ENCODE data around the gene SCARB1. TPM values are rescaled to one million over a fixed set of nuclear protein-coding genes. Genes with fewer than 3 reads are reported as not detected.
A peak's percentile ranks its signal among the peaks of the same experiment; 100 is the strongest.

SCARB1 gene
- total and polyA plus RNA-seq, 2 of the 13 experiments (the other 11 are each of a cell fraction or from before 2014, with no cell fraction given): 63.4 to 160 TPM

GRCh38 chr12:124828264-124829007 lies 35.2 kb downstream of the SCARB1 start (continued):
- TF ChIP-seq RXRB (CRISPR knock-in tag; IDR thresholded peaks at IDR 0.05; ENCODE audit: borderline replicate concordance): peak; percentile 33; the same call in 1 of the 2 replicates
- no peak for TF ChIP-seq CTCF (CRISPR knock-in tag; IDR thresholded peaks at IDR 0.05)
- no peak for TF ChIP-seq NFE2 (CRISPR knock-in tag; IDR thresholded peaks at IDR 0.05)
- TF ChIP-seq TMF1 (CRISPR knock-in tag; IDR thresholded peaks at IDR 0.05; ENCODE audit: low read depth): no peak
- no peak for TF ChIP-seq ZNF253 (CRISPR knock-in tag; IDR thresholded peaks at IDR 0.05; ENCODE audit: borderline replicate concordance)
- TF ChIP-seq, protein P1, sequence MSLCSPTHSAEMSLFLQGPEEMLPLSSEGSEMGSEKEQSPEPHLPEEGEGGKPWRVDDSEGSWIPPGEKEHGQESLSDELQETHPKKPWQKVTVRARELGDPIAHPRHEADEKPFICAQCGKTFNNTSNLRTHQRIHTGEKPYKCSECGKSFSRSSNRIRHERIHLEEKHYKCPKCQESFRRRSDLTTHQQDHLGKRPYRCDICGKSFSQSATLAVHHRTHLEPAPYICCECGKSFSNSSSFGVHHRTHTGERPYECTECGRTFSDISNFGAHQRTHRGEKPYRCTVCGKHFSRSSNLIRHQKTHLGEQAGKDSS (CRISPR knock-in tag; IDR thresholded peaks at IDR 0.05; ENCODE audit: borderline replicate concordance, low read depth): peak; percentile 35; the same call in 1 of the 2 replicates
- TF ChIP-seq RFXANK (CRISPR knock-in tag; IDR thresholded peaks at IDR 0.05): no peak
- TF ChIP-seq NCOR1 (IDR thresholded peaks at IDR 0.05; ENCODE audit: borderline replicate concordance, low read length): peak; percentile 22; the same call in 1 of the 2 replicates
- no peak for TF ChIP-seq ZNF790 (CRISPR knock-in tag; IDR thresholded peaks at IDR 0.05; ENCODE audit: borderline replicate concordance)
- no peak for TF ChIP-seq ATF7-NPFF (CRISPR knock-in tag; IDR thresholded peaks at IDR 0.05; ENCODE audit: low read depth)
- TF ChIP-seq ZNF709 (CRISPR knock-in tag; IDR thresholded peaks at IDR 0.05): no peak
- TF ChIP-seq, protein P2, sequence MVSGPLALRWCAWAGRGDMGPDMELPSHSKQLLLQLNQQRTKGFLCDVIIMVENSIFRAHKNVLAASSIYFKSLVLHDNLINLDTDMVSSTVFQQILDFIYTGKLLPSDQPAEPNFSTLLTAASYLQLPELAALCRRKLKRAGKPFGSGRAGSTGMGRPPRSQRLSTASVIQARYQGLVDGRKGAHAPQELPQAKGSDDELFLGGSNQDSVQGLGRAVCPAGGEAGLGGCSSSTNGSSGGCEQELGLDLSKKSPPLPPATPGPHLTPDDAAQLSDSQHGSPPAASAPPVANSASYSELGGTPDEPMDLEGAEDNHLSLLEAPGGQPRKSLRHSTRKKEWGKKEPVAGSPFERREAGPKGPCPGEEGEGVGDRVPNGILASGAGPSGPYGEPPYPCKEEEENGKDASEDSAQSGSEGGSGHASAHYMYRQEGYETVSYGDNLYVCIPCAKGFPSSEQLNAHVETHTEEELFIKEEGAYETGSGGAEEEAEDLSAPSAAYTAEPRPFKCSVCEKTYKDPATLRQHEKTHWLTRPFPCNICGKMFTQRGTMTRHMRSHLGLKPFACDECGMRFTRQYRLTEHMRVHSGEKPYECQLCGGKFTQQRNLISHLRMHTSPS (CRISPR knock-in tag; IDR thresholded peaks at IDR 0.05; ENCODE audit: low read depth): no peak; the same call in 1 of the 2 replicates
- TF ChIP-seq, protein P3, sequence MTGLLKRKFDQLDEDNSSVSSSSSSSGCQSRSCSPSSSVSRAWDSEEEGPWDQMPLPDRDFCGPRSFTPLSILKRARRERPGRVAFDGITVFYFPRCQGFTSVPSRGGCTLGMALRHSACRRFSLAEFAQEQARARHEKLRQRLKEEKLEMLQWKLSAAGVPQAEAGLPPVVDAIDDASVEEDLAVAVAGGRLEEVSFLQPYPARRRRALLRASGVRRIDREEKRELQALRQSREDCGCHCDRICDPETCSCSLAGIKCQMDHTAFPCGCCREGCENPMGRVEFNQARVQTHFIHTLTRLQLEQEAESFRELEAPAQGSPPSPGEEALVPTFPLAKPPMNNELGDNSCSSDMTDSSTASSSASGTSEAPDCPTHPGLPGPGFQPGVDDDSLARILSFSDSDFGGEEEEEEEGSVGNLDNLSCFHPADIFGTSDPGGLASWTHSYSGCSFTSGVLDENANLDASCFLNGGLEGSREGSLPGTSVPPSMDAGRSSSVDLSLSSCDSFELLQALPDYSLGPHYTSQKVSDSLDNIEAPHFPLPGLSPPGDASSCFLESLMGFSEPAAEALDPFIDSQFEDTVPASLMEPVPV (CRISPR knock-in tag; IDR thresholded peaks at IDR 0.05): no peak
- TF ChIP-seq, protein P4, sequence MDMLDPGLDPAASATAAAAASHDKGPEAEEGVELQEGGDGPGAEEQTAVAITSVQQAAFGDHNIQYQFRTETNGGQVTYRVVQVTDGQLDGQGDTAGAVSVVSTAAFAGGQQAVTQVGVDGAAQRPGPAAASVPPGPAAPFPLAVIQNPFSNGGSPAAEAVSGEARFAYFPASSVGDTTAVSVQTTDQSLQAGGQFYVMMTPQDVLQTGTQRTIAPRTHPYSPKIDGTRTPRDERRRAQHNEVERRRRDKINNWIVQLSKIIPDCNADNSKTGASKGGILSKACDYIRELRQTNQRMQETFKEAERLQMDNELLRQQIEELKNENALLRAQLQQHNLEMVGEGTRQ (IDR thresholded peaks at IDR 0.05; ENCODE audit: low read depth, low read length): no peak
- TF ChIP-seq, protein P4 (CRISPR knock-in tag; IDR thresholded peaks at IDR 0.05; ENCODE audit: borderline replicate concordance): no peak
- TF ChIP-seq ZNF432 (CRISPR knock-in tag; IDR thresholded peaks at IDR 0.05; ENCODE audit: borderline replicate concordance): no peak
- TF ChIP-seq ZNF484 (CRISPR knock-in tag; IDR thresholded peaks at IDR 0.05; ENCODE audit: borderline replicate concordance, low read depth): no peak
- TF ChIP-seq ZNF235 (CRISPR knock-in tag; IDR thresholded peaks at IDR 0.05; ENCODE audit: borderline replicate concordance): no peak
- no peak for TF ChIP-seq KLF12 (CRISPR knock-in tag; IDR thresholded peaks at IDR 0.05; ENCODE audit: borderline replicate concordance)
- no peak for TF ChIP-seq ZNF329 (CRISPR knock-in tag; IDR thresholded peaks at IDR 0.05; ENCODE audit: low read depth)
- no peak for TF ChIP-seq ZNF263 (CRISPR knock-in tag; IDR thresholded peaks at IDR 0.05)
